ENCODE results near the gene KDM4C. TPM values are rescaled to one million over a fixed set of nuclear protein-coding genes. Genes with fewer than 3 reads are reported as not detected.

KDM4C gene
- total and polyA plus RNA-seq, 2 of the 4 experiments (the other 2 are of a cell fraction) = 11.8 to 23.8 TPM

- no peak overlapping the region for H2BK5ac ChIP-seq (ENCODE audit: low read depth, low read length, poor library complexity, severe bottlenecking)
- in situ Hi-C loops (cut with MboI; ENCODE audit: low sequenced_read_pairs) = no loop called here
- ChIA-PET CTCF (no interaction called here), POLR2A (ENCODE audit: unreplicated experiment) (no interaction called here)
- dilution Hi-C loops (cut with HindIII; ENCODE audit: low sequenced_read_pairs, unreplicated experiment) = no loop called here
- DNase-seq (no peak), ATAC-seq (ENCODE audit: low read depth) (no peak)
- H3K9me3 ChIP-seq (ENCODE audit: control insufficient read depth, insufficient read depth, low read length) = no peaks in the 10 kb centered on the region
- intact Hi-C loops (cut with micrococcal nuclease) = no loop called here
- H4K91ac ChIP-seq (ENCODE audit: insufficient read depth, low read depth, low read length) = no peak overlapping the region
- no peak overlapping the region for H2AK5ac ChIP-seq (ENCODE audit: low read depth, low read length)
- no peak overlapping the region for H2BK20ac ChIP-seq (ENCODE audit: low read depth, low read length)
- H2AFZ ChIP-seq (replicated peaks; ENCODE audit: low read length, poor library complexity) = no peak overlapping the region
- H2BK15ac ChIP-seq (ENCODE audit: low read depth, low read length) = no peak overlapping the region
- H3K9me1 ChIP-seq (ENCODE audit: insufficient read depth, low read length) = peaks cover 3% of the 10 kb centered on the region; the same call in 1 of the 2 replicates
- no peak overlapping the region for H2BK120ac ChIP-seq (ENCODE audit: low read depth, low read length)
- H3K4me1 ChIP-seq (ENCODE audit: control insufficient read depth, insufficient read depth, low read length) = peaks cover 1% of the 10 kb centered on the region; the same call in 1 of the 2 replicates
- H2AK9ac ChIP-seq (replicated peaks; ENCODE audit: low read depth, low read length, poor library complexity) = no peak overlapping the region
- H3K23ac ChIP-seq (ENCODE audit: low read depth, low read length) = no peak overlapping the region
- no peak overlapping the region for H3K18ac ChIP-seq (ENCODE audit: low read depth, low read length)
- no peak overlapping the region for H4K5ac ChIP-seq (ENCODE audit: low read depth, low read length)
- no peak overlapping the region for H3K56ac ChIP-seq (ENCODE audit: extremely low read depth, insufficient read depth, low read length)
- WGBS, 2 experiments (ENCODE audit: extremely low coverage in 2 of 2, insufficient read length in 1 of 2) = no CpG with 5 or more reads among the region's 1 CpG
- H4K8ac ChIP-seq (ENCODE audit: low read depth in 2 of 2, low read length in 2 of 2) = no peak overlapping the region
- no peak overlapping the region for H3K4ac ChIP-seq (ENCODE audit: low read depth, low read length)
- TF ChIP-seq MAFK (IDR thresholded peaks at IDR 0.05; ENCODE audit: low read depth, low read length) = 0 out of 2 replicates have a peak, but pooled peaks have one; percentile 30
- TF ChIP-seq CHD1 (IDR thresholded peaks at IDR 0.05; ENCODE audit: low read depth, low read length) = no peak
- no peak for TF ChIP-seq CEBPB (IDR thresholded peaks at IDR 0.05; ENCODE audit: low read depth, low read length)
- no peak overlapping the region for H3K9ac ChIP-seq (ENCODE audit: low read depth, low read length)
- no peak overlapping the region for H3K27ac ChIP-seq (ENCODE audit: insufficient read depth, low read length)
- no peak overlapping the region for H3K4me2 ChIP-seq (ENCODE audit: low read depth, low read length)
- no peaks in the 10 kb centered on the region for H3K27me3 ChIP-seq (ENCODE audit: control insufficient read depth, insufficient read depth, low read length)
- no TSS peak for BruUV-seq (replicated peaks)
- peaks cover 2% of the 10 kb centered on the region; the same call in 1 of the 2 replicates for H3K36me3 ChIP-seq (ENCODE audit: control insufficient read depth, insufficient read depth, low read length)
- H4K20me1 ChIP-seq (ENCODE audit: insufficient read depth, low read length) = no peaks in the 10 kb centered on the region
- H3K14ac ChIP-seq (replicated peaks; ENCODE audit: low read depth, low read length) = no peak overlapping the region
- H3K4me3 ChIP-seq (ENCODE audit: insufficient read depth, low read depth, low read length) = no peak overlapping the region
- no peaks in the 10 kb centered on the region; a peak in 1 of 4 replicates for H3K79me1 ChIP-seq (ENCODE audit: low read depth in 1 of 2, low read length in 2 of 2)
Measured at GRCh38 chr9:6895754-6896153, 138.0 kb downstream of the KDM4C start.
